ENCODE data around the gene FOXP1.

GRCh38 chr3:70947579-70947978 lies 635.9 kb downstream of the FOXP1 start:
- TF ChIP-seq CTCF (IDR thresholded peaks at IDR 0.05): no peak
- TF ChIP-seq POLR2A (IDR thresholded peaks at IDR 0.05): no peak
